Measurements from ENCODE around the gene SPX. TPM values are rescaled to one million over a fixed set of nuclear protein-coding genes. Genes with fewer than 3 reads are reported as not detected.

SPX gene
- total RNA-seq, 4 donors from 2014 or later = 1.5 to 2.4 (median 1.6) TPM; not detected in 1

DNA sequence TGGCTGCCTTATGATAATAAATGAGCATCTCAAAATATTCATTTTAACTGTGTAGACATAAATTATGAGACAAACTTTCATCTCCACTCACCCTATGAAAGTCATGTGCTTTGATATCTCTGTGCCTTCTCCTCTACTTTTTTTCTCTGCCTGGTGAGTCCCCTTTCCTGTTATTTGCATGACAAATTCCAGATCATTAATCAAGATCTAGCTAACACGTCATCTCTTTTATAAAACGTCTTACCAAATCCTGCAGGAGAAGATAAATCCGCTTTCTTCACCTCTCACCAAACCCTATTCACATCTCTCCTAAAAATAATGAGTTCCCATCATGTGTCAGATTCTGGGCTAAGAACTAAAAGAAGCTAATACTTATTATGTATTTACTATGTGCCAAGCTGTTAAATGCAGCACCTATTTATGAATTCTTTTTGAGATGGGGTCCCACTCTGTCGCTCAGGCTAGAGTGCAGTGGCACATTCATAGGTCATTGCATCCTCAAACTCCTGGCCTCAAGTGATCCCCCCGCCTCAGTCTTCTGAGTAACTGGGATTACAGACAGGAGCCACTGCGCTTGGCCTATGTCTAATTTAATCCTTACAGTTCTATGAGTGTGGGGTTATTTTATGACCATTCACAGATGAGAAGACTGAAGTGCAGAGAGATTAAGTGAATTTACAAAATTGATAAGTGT is 26.7 kb downstream of the SPX start:
- no peaks in the 10 kb centered on the region for H3K36me3 ChIP-seq
- H3K4me1 ChIP-seq = peaks cover 0 to 12% (median 0%) of the 10 kb centered on the region in 4 donors
- TF ChIP-seq EP300 (IDR thresholded peaks at IDR 0.05) (no peak), POLR2A (IDR thresholded peaks at IDR 0.05) (no peak)
- TF ChIP-seq, protein P1, sequence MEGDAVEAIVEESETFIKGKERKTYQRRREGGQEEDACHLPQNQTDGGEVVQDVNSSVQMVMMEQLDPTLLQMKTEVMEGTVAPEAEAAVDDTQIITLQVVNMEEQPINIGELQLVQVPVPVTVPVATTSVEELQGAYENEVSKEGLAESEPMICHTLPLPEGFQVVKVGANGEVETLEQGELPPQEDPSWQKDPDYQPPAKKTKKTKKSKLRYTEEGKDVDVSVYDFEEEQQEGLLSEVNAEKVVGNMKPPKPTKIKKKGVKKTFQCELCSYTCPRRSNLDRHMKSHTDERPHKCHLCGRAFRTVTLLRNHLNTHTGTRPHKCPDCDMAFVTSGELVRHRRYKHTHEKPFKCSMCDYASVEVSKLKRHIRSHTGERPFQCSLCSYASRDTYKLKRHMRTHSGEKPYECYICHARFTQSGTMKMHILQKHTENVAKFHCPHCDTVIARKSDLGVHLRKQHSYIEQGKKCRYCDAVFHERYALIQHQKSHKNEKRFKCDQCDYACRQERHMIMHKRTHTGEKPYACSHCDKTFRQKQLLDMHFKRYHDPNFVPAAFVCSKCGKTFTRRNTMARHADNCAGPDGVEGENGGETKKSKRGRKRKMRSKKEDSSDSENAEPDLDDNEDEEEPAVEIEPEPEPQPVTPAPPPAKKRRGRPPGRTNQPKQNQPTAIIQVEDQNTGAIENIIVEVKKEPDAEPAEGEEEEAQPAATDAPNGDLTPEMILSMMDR (IDR thresholded peaks at IDR 0.05) = no peak
- H3K4me3 ChIP-seq = no peak overlapping the region
- no peaks in the 10 kb centered on the region for H3K9me3 ChIP-seq
- 82 to 83% methylated on average over 6 of the region's 6 CpGs for WGBS, 2 donors
- H3K27ac ChIP-seq = no peak overlapping the region
- DNase-seq (ENCODE audit: low spot score in 2 of 2) = no peak
- H3K27me3 ChIP-seq = no peaks in the 10 kb centered on the region

DNA sequence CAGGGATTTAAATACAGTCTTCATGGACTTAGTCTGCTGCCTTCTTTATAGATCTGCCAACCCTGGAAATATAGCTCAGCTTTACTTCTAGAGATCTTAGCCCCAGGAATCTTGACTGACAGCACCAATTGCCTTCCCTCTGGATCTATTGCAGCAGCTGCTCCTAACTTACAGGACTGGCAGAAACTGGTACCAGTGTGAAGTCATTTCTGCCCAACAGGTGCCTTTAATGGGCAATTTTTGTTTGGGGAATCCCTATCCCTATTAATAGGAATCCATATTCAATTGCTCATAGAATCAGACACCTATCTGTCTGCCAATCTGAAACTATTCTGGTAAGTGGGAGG is 27.2 kb downstream of the SPX start:
- H3K27me3 ChIP-seq = no peaks in the 10 kb centered on the region
- no peaks in the 10 kb centered on the region for H3K9me3 ChIP-seq
- no peak for DNase-seq (ENCODE audit: low spot score in 2 of 2)
- peaks cover 0 to 12% (median 0%) of the 10 kb centered on the region in 4 donors for H3K4me1 ChIP-seq
- no peaks in the 10 kb centered on the region for H3K36me3 ChIP-seq
- no peak overlapping the region for H3K4me3 ChIP-seq
- TF ChIP-seq, protein P1 (IDR thresholded peaks at IDR 0.05) = no peak
- TF ChIP-seq EP300 (IDR thresholded peaks at IDR 0.05) = no peak
- TF ChIP-seq POLR2A (IDR thresholded peaks at IDR 0.05) = no peak
- no peak overlapping the region for H3K27ac ChIP-seq

DNA sequence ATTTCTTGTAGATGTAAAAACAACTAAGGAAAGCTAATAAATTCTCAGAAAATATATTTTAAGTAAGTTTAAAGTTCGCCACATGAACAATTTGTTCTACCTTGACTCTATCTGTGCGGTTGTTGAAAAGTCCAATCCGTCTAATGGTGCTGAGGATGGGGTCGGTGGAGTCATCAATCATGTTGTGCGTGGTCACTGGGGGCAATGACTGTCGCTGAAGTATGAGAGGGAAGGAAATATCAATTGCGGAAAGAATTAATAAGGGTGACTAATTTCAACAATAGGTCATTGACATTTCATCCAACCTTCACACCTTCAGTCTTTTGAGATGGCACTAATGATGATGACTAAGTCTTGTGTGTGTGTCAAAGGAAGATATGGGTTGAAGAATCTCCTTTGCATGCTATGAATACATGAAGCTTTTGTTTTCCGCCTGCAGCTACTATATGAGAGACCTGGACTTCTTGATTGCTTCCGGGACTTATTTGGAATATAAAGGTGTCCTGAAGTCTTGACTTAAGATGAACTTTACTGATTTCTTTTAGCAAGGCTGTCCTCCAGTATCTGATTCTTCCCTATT is 32.1 kb downstream of the SPX start:
- H3K4me1 ChIP-seq = no peaks in the 10 kb centered on the region
- DNase-seq (ENCODE audit: low spot score in 2 of 2) = no peak
- no peak overlapping the region for H3K4me3 ChIP-seq
- TF ChIP-seq POLR2A (IDR thresholded peaks at IDR 0.05) = no peak
- TF ChIP-seq, protein P1 (IDR thresholded peaks at IDR 0.05) = no peak
- no peak for TF ChIP-seq EP300 (IDR thresholded peaks at IDR 0.05)
- H3K9me3 ChIP-seq = no peaks in the 10 kb centered on the region
- H3K27ac ChIP-seq = no peak overlapping the region
- no peaks in the 10 kb centered on the region for H3K36me3 ChIP-seq
- no peaks in the 10 kb centered on the region for H3K27me3 ChIP-seq
- WGBS, 2 donors = 86 to 87% methylated on average over 9 of the region's 9 CpGs

DNA sequence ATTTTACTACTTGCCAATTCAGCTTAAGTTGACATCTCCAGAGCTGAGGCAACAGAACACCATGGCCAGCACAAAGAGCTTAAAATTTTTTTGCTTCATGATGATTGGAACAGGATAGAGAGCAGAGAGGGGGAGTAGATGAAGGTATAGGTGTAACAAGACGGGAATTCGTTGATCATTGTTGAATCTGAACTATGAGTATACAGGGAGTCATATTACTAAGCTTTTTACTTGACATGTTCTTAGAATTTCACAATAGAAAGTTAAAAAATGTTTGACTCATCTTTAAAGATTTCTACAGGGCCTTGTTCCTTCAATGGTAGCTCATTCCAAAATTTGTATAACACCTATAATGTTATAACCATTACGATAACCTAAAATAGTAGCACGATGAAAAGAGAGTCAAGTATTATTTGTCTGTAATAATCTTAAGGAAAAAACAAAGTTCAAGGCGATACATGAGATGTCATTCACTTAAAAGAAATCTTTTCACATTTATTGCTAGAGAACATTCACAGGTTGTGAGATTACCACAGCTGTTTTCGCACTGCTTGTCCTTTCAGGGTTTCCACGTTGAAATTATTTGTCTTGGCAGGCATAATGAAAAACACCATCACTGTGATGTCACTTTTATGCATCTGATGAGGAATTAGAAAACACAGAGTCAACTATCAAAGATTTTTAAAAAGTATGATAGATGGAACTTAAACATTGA is 33.9 kb downstream of the SPX start:
- Histone ChIP-seq H3K27me3 (no peaks in the 10 kb centered on the region), H3K36me3 (no peaks in the 10 kb centered on the region), H3K27ac (peak overlapping the region in 1 of 4 donors; percentile 59), H3K4me3 (no peak overlapping the region), H3K9me3 (no peaks in the 10 kb centered on the region), H3K4me1 (no peaks in the 10 kb centered on the region)
- peak in 1 of 2 donors; percentile 14 for DNase-seq (ENCODE audit: low spot score in 2 of 2)
- TF ChIP-seq, protein P1 (IDR thresholded peaks at IDR 0.05) = no peak
- no peak for TF ChIP-seq EP300 (IDR thresholded peaks at IDR 0.05)
- no peak for TF ChIP-seq POLR2A (IDR thresholded peaks at IDR 0.05)
- WGBS, 2 donors = 68 to 69% methylated on average over 7 of the region's 7 CpGs

DNA sequence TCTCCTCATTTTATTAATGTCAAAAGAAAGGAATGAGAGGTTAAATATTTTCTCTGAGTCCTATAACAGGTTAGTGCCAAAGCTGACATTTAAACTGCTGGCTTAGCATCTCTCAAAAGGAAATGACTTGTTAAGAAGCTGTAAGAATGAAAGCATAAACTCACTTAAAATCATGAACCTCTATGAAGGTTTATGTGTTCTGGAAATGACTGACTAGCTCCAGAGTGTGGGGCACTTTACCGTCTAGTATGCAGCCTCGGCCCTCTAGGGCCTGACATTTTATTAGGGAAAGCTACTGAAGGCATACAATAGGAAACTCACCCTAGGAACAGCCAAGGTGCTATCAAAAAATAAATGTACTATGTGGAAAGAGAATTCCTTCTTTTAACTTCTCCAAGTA is 35.1 kb downstream of the SPX start:
- Histone ChIP-seq H3K27ac (no peak overlapping the region), H3K27me3 (no peaks in the 10 kb centered on the region), H3K4me1 (no peaks in the 10 kb centered on the region), H3K4me3 (no peak overlapping the region), H3K9me3 (no peaks in the 10 kb centered on the region), H3K36me3 (no peaks in the 10 kb centered on the region)
- no peak for DNase-seq (ENCODE audit: low spot score in 2 of 2)
- no peak for TF ChIP-seq POLR2A (IDR thresholded peaks at IDR 0.05)
- no peak for TF ChIP-seq EP300 (IDR thresholded peaks at IDR 0.05)
- TF ChIP-seq, protein P1 (IDR thresholded peaks at IDR 0.05) = no peak
- WGBS, 2 donors = 26 to 28% methylated on average over 2 of the region's 2 CpGs

Measured in tibial nerve (tissue), 4 donors.